Lower leg skin (tissue), 4 donors: ENCODE measurements around the gene SEMA6A. TPM values are rescaled to one million over a fixed set of nuclear protein-coding genes. Genes with fewer than 3 reads are reported as not detected.

ENCODE experiments used
- DNase-seq, 2 donors: peaks; one replicate each; pipeline ENCODE4 v3.0.0-alpha.2; 2019; ENCODE audit warnings: low spot score in 2 of 2
- H3K4me3 ChIP-seq: fragments of 200-600 bp; sonication (generic); 2 replicates; pipeline ENCODE4 v1.5.1; 2017; ENCODE audit warnings: mild to moderate bottlenecking, low read depth; ENCODE audit not compliant: poor library complexity, severe bottlenecking
- CTCF ChIP-seq, 3 donors: fragments of 450-650 bp; IDR thresholded peaks; one replicate each; pipeline ENCODE4 v1.5.1; 2016; ENCODE audit warnings: antibody characterized with exemption in 3 of 3, mild to moderate bottlenecking in 3 of 3, moderate library complexity in 2 of 3
- POLR2A ChIP-seq, 2 donors: fragments of 450-650 bp; IDR thresholded peaks; one replicate each; pipeline ENCODE4 v1.6.1; 2016 to 2017; ENCODE audit warnings: antibody characterized with exemption in 2 of 2, mild to moderate bottlenecking in 1 of 2, moderate library complexity in 1 of 2
- WGBS, 2 donors: methylation state at CpG; one replicate each; pipeline ENCODE4 v1.1.5; 2018; 5-methylcytosine and 5-hydroxymethylcytosine counted together
- intact Hi-C: fragments of 100-400 bp; cut with DNase I; formaldehyde crosslinking; loops from one replicate; pipeline ENCODE4 v1.15.0; 2023; ENCODE audit warnings: low total_unique reads
- total RNA-seq, 4 donors: library from RNA; depleted of rRNA; stranded (reverse); fragments of >200 nt; gene quantifications; one replicate each; pipeline ENCODE4 v1.1.0, GENCODE V29; 2016

SEMA6A gene
- 10 to 100 TPM in 2 of 4 donors, 1 to 10 TPM in 2; 7.0 to 21.8 (median 10.1) TPM for total RNA-seq

- DNase-seq: peak; percentile 85 to 97
- peak within 1 kb of the TSS; percentile 51 for H3K4me3 ChIP-seq
- WGBS, 2 donors: 0 to 1% methylated on average over 42 to 65 of the region's 66 CpGs
- intact Hi-C loops: no loop called here
- TF ChIP-seq CTCF (IDR thresholded peaks at IDR 0.05): no peak
- no peak for TF ChIP-seq POLR2A (IDR thresholded peaks at IDR 0.05)
Observed at GRCh38 chr5:116574367-116575325, at the start of gene SEMA6A. Gene SEMA6A, minus strand, starts transcription at chr5:116574823. Its CDS starts 69,879 bp downstream, at chr5:116504944.

- DNase-seq: no peak
- intact Hi-C loops: no loop called here
- no peak overlapping the region for H3K4me3 ChIP-seq
- WGBS, 2 donors: 83 to 89% methylated on average over 7 of the region's 7 CpGs
- TF ChIP-seq POLR2A (IDR thresholded peaks at IDR 0.05): no peak
- no peak for TF ChIP-seq CTCF (IDR thresholded peaks at IDR 0.05)
Observed at GRCh38 chr5:116622375-116623050, 47.9 kb upstream of the SEMA6A start.

- intact Hi-C loops: no loop called here
- no peak overlapping the region for H3K4me3 ChIP-seq
- WGBS, 2 donors: 86 to 89% methylated on average over 2 of the region's 2 CpGs
- TF ChIP-seq CTCF (IDR thresholded peaks at IDR 0.05) (no peak), POLR2A (IDR thresholded peaks at IDR 0.05) (no peak)
- DNase-seq: no peak
Observed at GRCh38 chr5:116621599-116621998, 47.0 kb upstream of the SEMA6A start.

GRCh38 chr5:116616876-116617275 lies 42.3 kb upstream of the SEMA6A start:
- WGBS, 2 donors: 93 to 100% methylated on average over 1 of the region's 1 CpG
- no peak for DNase-seq
- no peak overlapping the region for H3K4me3 ChIP-seq
- intact Hi-C loops: no loop called here
- TF ChIP-seq CTCF (IDR thresholded peaks at IDR 0.05) (no peak), POLR2A (IDR thresholded peaks at IDR 0.05) (no peak)

- no peak overlapping the region for H3K4me3 ChIP-seq
- TF ChIP-seq POLR2A (IDR thresholded peaks at IDR 0.05): no peak
- no peak for TF ChIP-seq CTCF (IDR thresholded peaks at IDR 0.05)
- intact Hi-C loops: no loop called here
- 77 to 88% methylated on average over 5 of the region's 5 CpGs for WGBS, 2 donors
- DNase-seq: no peak
Observed at GRCh38 chr5:116614603-116614920, 39.9 kb upstream of the SEMA6A start.
